Measurements from ENCODE around the gene KISS1R.

KISS1R gene

DNA sequence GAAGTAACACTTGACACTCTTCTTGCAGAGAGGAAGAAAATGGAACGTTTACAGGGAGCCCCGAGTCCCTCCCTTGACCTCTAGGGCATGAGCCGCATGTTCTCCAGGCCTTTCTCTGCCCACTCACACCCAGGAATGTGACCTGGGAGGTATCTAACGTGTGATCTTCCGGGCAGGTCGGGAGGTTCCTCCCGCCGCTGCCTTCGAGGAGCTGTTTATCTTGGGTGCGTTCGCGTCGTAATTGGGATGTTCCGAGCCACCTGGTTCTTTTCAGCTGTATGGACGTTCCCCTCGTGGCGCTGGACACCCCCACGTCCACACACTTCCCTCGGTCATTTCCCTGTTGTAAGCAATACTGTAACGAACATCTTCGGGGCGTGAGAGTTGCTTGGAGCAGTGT is 22.3 kb downstream of the KISS1R start:
- Histone ChIP-seq H3K4me1 (ENCODE audit: insufficient read depth, low read length) (no peaks in the 10 kb centered on the region), H3K4me3 (ENCODE audit: low read length) (no peak overlapping the region), H3K27ac (ENCODE audit: low read length) (no peak overlapping the region), H3K9me3 (ENCODE audit: insufficient read depth, low read depth, low read length) (no peaks in the 10 kb centered on the region), H3K9ac (ENCODE audit: low read depth, low read length) (no peak overlapping the region), H3K27me3 (ENCODE audit: insufficient read depth, low read length) (no peaks in the 10 kb centered on the region), H3K36me3 (ENCODE audit: insufficient read depth, low read depth, low read length) (peaks cover 26% of the 10 kb centered on the region)

- Histone ChIP-seq H3K36me3 (ENCODE audit: insufficient read depth, low read depth, low read length) (peaks cover 26% of the 10 kb centered on the region), H3K27me3 (ENCODE audit: insufficient read depth, low read length) (no peaks in the 10 kb centered on the region), H3K9me3 (ENCODE audit: insufficient read depth, low read depth, low read length) (no peaks in the 10 kb centered on the region), H3K4me1 (ENCODE audit: insufficient read depth, low read length) (no peaks in the 10 kb centered on the region), H3K4me3 (ENCODE audit: low read length) (no peak overlapping the region), H3K27ac (ENCODE audit: low read length) (no peak overlapping the region), H3K9ac (ENCODE audit: low read depth, low read length) (no peak overlapping the region)
Measured at GRCh38 chr19:939922-940321, 22.8 kb downstream of the KISS1R start.

- no peaks in the 10 kb centered on the region for H3K9me3 ChIP-seq (ENCODE audit: insufficient read depth, low read depth, low read length)
- H3K9ac ChIP-seq (ENCODE audit: low read depth, low read length) = no peak overlapping the region
- H3K4me3 ChIP-seq (ENCODE audit: low read length) = no peak overlapping the region
- H3K4me1 ChIP-seq (ENCODE audit: insufficient read depth, low read length) = no peaks in the 10 kb centered on the region
- peaks cover 26% of the 10 kb centered on the region for H3K36me3 ChIP-seq (ENCODE audit: insufficient read depth, low read depth, low read length)
- H3K27me3 ChIP-seq (ENCODE audit: insufficient read depth, low read length) = no peaks in the 10 kb centered on the region
- H3K27ac ChIP-seq (ENCODE audit: low read length) = no peak overlapping the region
Measured at GRCh38 chr19:940591-941291, 23.6 kb downstream of the KISS1R start.

GRCh38 chr19:941292-942132 is 24.4 kb downstream of the KISS1R start:
- H3K9me3 ChIP-seq (ENCODE audit: insufficient read depth, low read depth, low read length) = no peaks in the 10 kb centered on the region
- H3K36me3 ChIP-seq (ENCODE audit: insufficient read depth, low read depth, low read length) = peaks cover 23% of the 10 kb centered on the region
- H3K9ac ChIP-seq (ENCODE audit: low read depth, low read length) = no peak overlapping the region
- H3K27ac ChIP-seq (ENCODE audit: low read length) = no peak overlapping the region
- no peak overlapping the region for H3K4me3 ChIP-seq (ENCODE audit: low read length)
- H3K27me3 ChIP-seq (ENCODE audit: insufficient read depth, low read length) = no peaks in the 10 kb centered on the region
- H3K4me1 ChIP-seq (ENCODE audit: insufficient read depth, low read length) = no peaks in the 10 kb centered on the region

DNA sequence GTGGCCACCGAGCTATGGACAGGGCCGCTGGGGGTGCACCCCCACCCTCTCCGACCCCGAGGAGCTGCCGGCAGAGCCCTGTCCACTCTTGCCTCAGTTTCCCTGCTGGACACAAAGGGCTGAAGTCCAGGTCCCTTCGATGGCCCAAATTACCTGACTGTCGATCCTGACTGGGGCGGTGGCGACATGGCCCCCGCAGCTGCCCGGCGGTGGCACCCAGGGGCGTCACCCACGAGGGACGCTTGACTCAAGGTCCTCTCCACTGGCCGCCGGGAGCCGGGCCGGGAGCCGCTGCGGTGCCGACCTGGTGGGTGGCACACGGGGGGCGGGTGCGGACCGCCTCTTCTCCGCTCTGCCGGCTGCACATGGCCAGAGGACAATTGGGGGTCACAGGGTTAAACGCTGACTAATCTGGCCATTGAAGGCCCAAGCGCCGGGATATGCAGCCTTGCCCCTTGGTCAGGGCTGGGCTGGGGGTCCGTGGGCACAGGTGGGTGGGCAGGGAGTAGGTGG is 25.1 kb downstream of the KISS1R start:
- Histone ChIP-seq H3K36me3 (ENCODE audit: insufficient read depth, low read depth, low read length) (peaks cover 21% of the 10 kb centered on the region), H3K4me3 (ENCODE audit: low read length) (no peak overlapping the region), H3K4me1 (ENCODE audit: insufficient read depth, low read length) (no peaks in the 10 kb centered on the region), H3K9ac (ENCODE audit: low read depth, low read length) (no peak overlapping the region), H3K27me3 (ENCODE audit: insufficient read depth, low read length) (no peaks in the 10 kb centered on the region), H3K27ac (ENCODE audit: low read length) (no peak overlapping the region), H3K9me3 (ENCODE audit: insufficient read depth, low read depth, low read length) (no peaks in the 10 kb centered on the region)

DNA sequence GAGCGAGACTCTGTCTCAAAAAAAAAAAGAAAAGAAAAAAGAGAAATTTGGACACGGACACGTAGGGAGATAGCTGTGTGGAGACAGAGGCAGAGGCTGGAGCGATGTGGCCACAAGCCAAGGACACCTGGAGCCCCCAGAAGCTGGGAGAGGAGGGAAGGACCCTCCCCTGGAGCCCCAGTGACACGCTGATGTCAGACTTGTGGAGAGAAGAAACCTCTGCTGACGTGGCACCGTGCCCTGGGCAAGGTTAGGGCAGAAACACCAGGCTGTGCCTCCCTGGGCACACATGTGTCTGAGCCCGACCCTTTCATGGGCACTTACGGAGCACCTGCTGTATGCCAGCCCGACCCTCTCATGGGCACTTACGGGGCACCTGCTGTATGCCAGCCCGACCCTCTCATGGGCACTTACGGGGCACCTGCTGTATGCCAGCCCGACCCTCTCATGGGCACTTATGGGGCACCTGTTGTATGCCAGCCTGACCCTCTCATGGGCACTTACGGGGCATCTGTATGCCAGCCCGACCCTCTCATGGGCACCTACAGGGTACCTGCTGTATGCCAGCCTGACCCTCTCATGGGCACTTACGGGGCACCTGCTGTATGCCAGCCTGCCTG is 26.5 kb downstream of the KISS1R start:
- Histone ChIP-seq H3K4me1 (ENCODE audit: insufficient read depth, low read length) (no peaks in the 10 kb centered on the region), H3K4me3 (ENCODE audit: low read length) (no peak overlapping the region), H3K27ac (ENCODE audit: low read length) (no peak overlapping the region), H3K9ac (ENCODE audit: low read depth, low read length) (no peak overlapping the region), H3K27me3 (ENCODE audit: insufficient read depth, low read length) (no peaks in the 10 kb centered on the region), H3K36me3 (ENCODE audit: insufficient read depth, low read depth, low read length) (peaks cover 18% of the 10 kb centered on the region), H3K9me3 (ENCODE audit: insufficient read depth, low read depth, low read length) (no peaks in the 10 kb centered on the region)

GRCh38 chr19:944171-944567 is 27.0 kb downstream of the KISS1R start:
- H3K9me3 ChIP-seq (ENCODE audit: insufficient read depth, low read depth, low read length) = no peaks in the 10 kb centered on the region
- no peaks in the 10 kb centered on the region for H3K27me3 ChIP-seq (ENCODE audit: insufficient read depth, low read length)
- no peak overlapping the region for H3K4me3 ChIP-seq (ENCODE audit: low read length)
- H3K9ac ChIP-seq (ENCODE audit: low read depth, low read length) = no peak overlapping the region
- no peaks in the 10 kb centered on the region for H3K4me1 ChIP-seq (ENCODE audit: insufficient read depth, low read length)
- no peak overlapping the region for H3K27ac ChIP-seq (ENCODE audit: low read length)
- H3K36me3 ChIP-seq (ENCODE audit: insufficient read depth, low read depth, low read length) = peaks cover 18% of the 10 kb centered on the region

DNA sequence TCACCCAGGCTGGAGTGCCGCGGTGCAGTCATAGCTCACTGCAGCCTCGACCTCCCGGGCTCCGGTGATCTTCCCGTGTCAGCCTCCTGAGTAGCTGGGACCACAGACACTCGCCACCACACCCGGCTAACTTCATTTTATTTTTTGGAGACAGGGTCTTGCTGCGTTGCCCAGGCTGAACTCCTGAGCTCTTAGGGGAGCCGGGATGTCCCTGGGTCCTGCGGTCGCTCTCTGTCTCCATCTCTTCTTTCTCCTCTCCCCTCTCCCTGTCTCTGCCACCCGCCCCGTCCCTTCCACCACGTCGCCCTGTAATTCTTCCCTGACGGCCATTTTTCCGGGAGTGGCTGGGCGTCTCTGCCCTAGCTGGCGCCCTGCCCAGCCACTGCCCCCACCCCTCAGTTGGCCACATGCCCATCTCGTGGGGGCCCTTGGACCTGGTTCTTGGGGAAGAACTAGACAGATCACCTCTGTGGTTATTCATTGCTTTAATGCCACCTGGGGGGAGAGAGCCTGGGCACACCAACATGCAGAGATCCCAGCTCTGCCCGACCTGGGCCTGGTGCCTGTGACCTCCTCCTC is 27.6 kb downstream of the KISS1R start:
- H3K9me3 ChIP-seq (ENCODE audit: insufficient read depth, low read depth, low read length) = no peaks in the 10 kb centered on the region
- no peaks in the 10 kb centered on the region for H3K4me1 ChIP-seq (ENCODE audit: insufficient read depth, low read length)
- no peaks in the 10 kb centered on the region for H3K27me3 ChIP-seq (ENCODE audit: insufficient read depth, low read length)
- H3K36me3 ChIP-seq (ENCODE audit: insufficient read depth, low read depth, low read length) = peaks cover 15% of the 10 kb centered on the region
- H3K9ac ChIP-seq (ENCODE audit: low read depth, low read length) = no peak overlapping the region
- no peak overlapping the region for H3K4me3 ChIP-seq (ENCODE audit: low read length)
- no peak overlapping the region for H3K27ac ChIP-seq (ENCODE audit: low read length)

GRCh38 chr19:945401-946252 is 28.5 kb downstream of the KISS1R start:
- Histone ChIP-seq H3K36me3 (ENCODE audit: insufficient read depth, low read depth, low read length) (peaks cover 15% of the 10 kb centered on the region), H3K9me3 (ENCODE audit: insufficient read depth, low read depth, low read length) (no peaks in the 10 kb centered on the region), H3K4me1 (ENCODE audit: insufficient read depth, low read length) (no peaks in the 10 kb centered on the region), H3K27ac (ENCODE audit: low read length) (no peak overlapping the region), H3K4me3 (ENCODE audit: low read length) (no peak overlapping the region), H3K27me3 (ENCODE audit: insufficient read depth, low read length) (no peaks in the 10 kb centered on the region), H3K9ac (ENCODE audit: low read depth, low read length) (no peak overlapping the region)

DNA sequence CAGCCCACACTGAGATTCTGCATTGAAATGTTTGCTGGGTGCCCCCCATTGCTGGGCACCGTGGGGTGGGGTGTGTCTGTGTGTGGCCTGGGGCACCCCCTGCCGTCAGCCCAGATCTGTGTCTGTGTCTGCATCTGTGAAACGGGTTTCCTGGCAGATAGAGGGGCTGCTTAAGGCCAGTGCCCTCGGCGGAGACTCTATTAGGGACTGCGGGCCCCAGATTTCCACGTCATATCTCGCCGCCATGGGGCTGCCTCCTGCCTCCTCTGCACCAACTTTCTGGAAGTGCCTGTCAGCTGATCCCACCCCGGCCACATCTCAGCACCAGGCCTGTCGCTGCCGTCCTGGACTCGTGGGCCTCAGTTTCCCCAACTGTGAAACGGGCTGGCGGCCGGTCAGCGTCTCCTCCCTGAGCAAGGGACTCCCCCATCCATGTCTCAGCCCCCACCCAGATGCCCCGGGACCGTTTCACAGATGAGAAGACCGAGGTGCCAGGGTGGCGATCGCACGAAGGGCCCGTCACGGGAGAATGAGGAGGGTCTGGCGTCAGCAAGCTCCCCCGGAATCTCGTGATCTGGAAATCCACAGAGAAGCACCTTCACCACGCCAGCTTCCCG is 30.1 kb downstream of the KISS1R start:
- Histone ChIP-seq H3K9me3 (ENCODE audit: insufficient read depth, low read depth, low read length) (no peaks in the 10 kb centered on the region), H3K27ac (ENCODE audit: low read length) (no peak overlapping the region), H3K4me1 (ENCODE audit: insufficient read depth, low read length) (no peaks in the 10 kb centered on the region), H3K27me3 (ENCODE audit: insufficient read depth, low read length) (no peaks in the 10 kb centered on the region), H3K9ac (ENCODE audit: low read depth, low read length) (no peak overlapping the region), H3K4me3 (ENCODE audit: low read length) (no peak overlapping the region), H3K36me3 (ENCODE audit: insufficient read depth, low read depth, low read length) (peaks cover 15% of the 10 kb centered on the region)
